ENCODE measurements around the gene FHIP1A. TPM values are rescaled to one million over a fixed set of nuclear protein-coding genes. Genes with fewer than 3 reads are reported as not detected.

The FHIP1A gene
- total RNA-seq, 1 experiment from 2014 or later = 24.9 TPM

DNA sequence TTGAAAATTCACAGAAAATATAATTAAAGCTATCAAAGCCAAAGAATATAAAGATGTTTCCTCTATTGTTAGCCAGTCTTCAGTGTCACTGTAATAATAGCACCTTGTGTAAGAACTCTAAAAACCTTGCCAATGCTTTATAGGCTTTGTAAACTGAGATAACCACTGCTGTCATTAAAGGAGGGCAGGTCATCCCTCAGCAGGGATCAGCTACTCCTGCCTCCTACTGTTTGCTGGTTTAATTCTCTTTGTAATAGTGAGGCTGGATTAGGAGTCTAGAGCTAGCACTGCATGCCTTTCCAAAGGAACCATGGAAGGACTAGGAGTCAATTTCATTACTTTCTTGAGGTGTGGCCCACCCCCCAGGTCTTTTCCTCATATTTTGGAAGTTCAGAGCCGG is 46.2 kb downstream of the FHIP1A start:
- Histone ChIP-seq H3K14ac (ENCODE audit: insufficient read depth, low read length) (no peak overlapping the region), H3K56ac (ENCODE audit: insufficient read length, low read depth, low read length) (no peak overlapping the region), H2BK5ac (ENCODE audit: insufficient read length, low read length) (no peak overlapping the region), H2BK12ac (ENCODE audit: insufficient read length, low read depth, low read length) (no peak overlapping the region), H3K27ac (ENCODE audit: insufficient read length, low read depth, low read length) (no peak overlapping the region), H3K4me2 (ENCODE audit: insufficient read depth, insufficient read length, low read length) (no peak overlapping the region), H3K9ac (ENCODE audit: extremely low read depth, insufficient read length, low read length) (no peak overlapping the region), H3K79me2 (ENCODE audit: insufficient read depth, low read length) (no peaks in the 10 kb centered on the region), H3K4ac (ENCODE audit: low read depth, low read length) (no peak overlapping the region), H2AK5ac (ENCODE audit: insufficient read length, low read length) (no peak overlapping the region), H2BK15ac (ENCODE audit: low read depth, low read length) (no peak overlapping the region), H3K18ac (ENCODE audit: insufficient read length, low read depth, low read length) (no peak overlapping the region), H3K27me3 (ENCODE audit: insufficient read depth, low read length) (no peaks in the 10 kb centered on the region), H2AFZ (ENCODE audit: low read length) (no peak overlapping the region), H3K79me1 (ENCODE audit: insufficient read depth, low read depth, low read length, poor library complexity, severe bottlenecking) (peaks cover 6% of the 10 kb centered on the region), H3K4me1 (ENCODE audit: insufficient read depth, low read length) (peaks cover 2% of the 10 kb centered on the region), H3T11ph (ENCODE audit: low read length) (no peak overlapping the region), H3K23ac (ENCODE audit: insufficient read length, low read depth, low read length) (no peak overlapping the region), H4K5ac (ENCODE audit: insufficient read length, low read depth, low read length) (no peak overlapping the region), H4K20me1 (ENCODE audit: control insufficient read depth, insufficient read depth, insufficient read length) (no peaks in the 10 kb centered on the region), H2BK120ac (ENCODE audit: low read depth, low read length, poor library complexity, severe bottlenecking) (no peak overlapping the region), H4K91ac (ENCODE audit: insufficient read length, low read depth, low read length) (no peak overlapping the region), H2BK20ac (ENCODE audit: low read depth, low read length, poor library complexity, severe bottlenecking) (no peak overlapping the region), H3K9me3 (ENCODE audit: control insufficient read depth, low read depth, low read length) (no peaks in the 10 kb centered on the region), H3K23me2 (ENCODE audit: insufficient read length, low read depth, low read length, poor library complexity, severe bottlenecking) (no peaks in the 10 kb centered on the region), H4K8ac (replicated peaks; ENCODE audit: insufficient read length, low read depth, low read length) (no peak overlapping the region)
- no peak; the same call in 2 of the 3 replicates for TF ChIP-seq CTCF (conservative IDR thresholded peaks at IDR 0.05)
- no CpG with 5 or more reads among the region's 1 CpG for WGBS (ENCODE audit: extremely low coverage, insufficient read length, low lambda C conversion rate)
- no peaks in the 10 kb centered on the region for H3K27me3 Mint-ChIP-seq (ENCODE audit: low read depth)
- no peak overlapping the region for H3K4me3 Mint-ChIP-seq
- no peaks in the 10 kb centered on the region for H3K36me3 Mint-ChIP-seq (ENCODE audit: insufficient read depth in 1 of 3, low read depth in 3 of 3)
- peaks cover 37 to 39% of the 10 kb centered on the region in 2 experiments for H3K4me1 Mint-ChIP-seq
- H3K27ac Mint-ChIP-seq = no peak overlapping the region
- H3K9me3 Mint-ChIP-seq = no peaks in the 10 kb centered on the region
- DNase-seq = no peak

Data from H9 (cell line).